ENCODE data around the gene DIP2B. TPM values are rescaled to one million over a fixed set of nuclear protein-coding genes. Genes with fewer than 3 reads are reported as not detected.

DIP2B gene
- total and polyA plus RNA-seq, 2 of the 13 experiments (the other 11 are each of a cell fraction or from before 2014, with no cell fraction given): 32.1 to 35.8 TPM

GRCh38 chr12:50640321-50640939 lies 135.6 kb downstream of the DIP2B start:
- 97% methylated on average over 7 of the region's 7 CpGs for WGBS (ENCODE audit: low lambda C conversion rate)

GRCh38 chr12:50641566-50641965 lies 136.8 kb downstream of the DIP2B start:
- Histone ChIP-seq H3K9me3 (ENCODE audit: low read length) (no peaks in the 10 kb centered on the region), H3K79me2 (ENCODE audit: insufficient read depth, low read length) (peaks cover 23% of the 10 kb centered on the region), H3K27ac (ENCODE audit: extremely low read length, insufficient read depth, low read length) (no peak overlapping the region), H3K36me3 (replicated peaks in 1 of 2; ENCODE audit: control insufficient read depth in 1 of 2, insufficient read depth in 2 of 2, low read length in 2 of 2) (peaks cover 9 to 38% of the 10 kb centered on the region in 2 experiments), H3K9ac (ENCODE audit: insufficient read depth, low read depth, low read length) (no peak overlapping the region), H2AFZ (ENCODE audit: low read length) (no peak overlapping the region), H3K4me1 (ENCODE audit: insufficient read depth, low read length) (peaks cover 24% of the 10 kb centered on the region; the same call in 1 of the 2 replicates), H3K27me3 (ENCODE audit: control insufficient read depth in 1 of 2, insufficient read depth in 2 of 2, low read length in 2 of 2) (no peaks in the 10 kb centered on the region), H4K20me1 (ENCODE audit: insufficient read depth, low read length) (no peaks in the 10 kb centered on the region), H3K4me2 (ENCODE audit: low read depth, low read length) (no peak overlapping the region), H3K4me3 (replicated peaks in 1 of 3; ENCODE audit: insufficient read depth in 1 of 3, low read depth in 2 of 3, low read length in 3 of 3) (no peak overlapping the region)
- BruUV-seq (replicated peaks): no TSS peak
- 100% methylated on average over 4 of the region's 5 CpGs for WGBS (ENCODE audit: low lambda C conversion rate)
- DNase-seq (ENCODE audit: low spot score): no peak
- TF ChIP-seq MLXIP (CRISPR knock-in tag; IDR thresholded peaks at IDR 0.05; ENCODE audit: borderline replicate concordance) (no peak), HMGA1 (CRISPR knock-in tag; conservative IDR thresholded peaks at IDR 0.05) (no peak), ATM (IDR thresholded peaks at IDR 0.05; ENCODE audit: borderline replicate concordance) (no peak), MED1 (CRISPR knock-in tag; IDR thresholded peaks at IDR 0.05) (no peak), JARID2 (CRISPR knock-in tag; IDR thresholded peaks at IDR 0.05; ENCODE audit: insufficient replicate concordance) (no peak), ZNF501 (CRISPR knock-in tag; IDR thresholded peaks at IDR 0.05) (no peak)
- in situ Hi-C loops (cut with HindIII; ENCODE audit: extremely low pct_ligation_motif_present, low pct_unique_long_range_greater_than_20kb): no loop called here
- CTCF ChIA-PET (ENCODE audit: low intra/inter-chr PET ratio, low total read pairs): no interaction called here
- no peak for FAIRE-seq
- intact Hi-C loops (cut with micrococcal nuclease; ENCODE audit: unreplicated experiment): no loop called here
- no peak for ATAC-seq
- POLR2A ChIA-PET: no interaction called here

More at GRCh38 chr12:50640321-50640939, 135.6 kb downstream of the DIP2B start:
- Histone ChIP-seq H3K79me2 (ENCODE audit: insufficient read depth, low read length) (peaks cover 26% of the 10 kb centered on the region), H3K4me2 (ENCODE audit: low read depth, low read length) (no peak overlapping the region), H4K20me1 (ENCODE audit: insufficient read depth, low read length) (no peaks in the 10 kb centered on the region), H3K27me3 (ENCODE audit: control insufficient read depth in 1 of 2, insufficient read depth in 2 of 2, low read length in 2 of 2) (no peaks in the 10 kb centered on the region), H3K36me3 (replicated peaks in 1 of 2; ENCODE audit: control insufficient read depth in 1 of 2, insufficient read depth in 2 of 2, low read length in 2 of 2) (peaks cover 9 to 41% of the 10 kb centered on the region in 2 experiments), H3K27ac (ENCODE audit: extremely low read length, insufficient read depth, low read length) (no peak overlapping the region), H3K9ac (ENCODE audit: insufficient read depth, low read depth, low read length) (no peak overlapping the region), H3K4me1 (ENCODE audit: insufficient read depth, low read length) (peaks cover 26% of the 10 kb centered on the region), H3K9me3 (ENCODE audit: low read length) (no peaks in the 10 kb centered on the region), H2AFZ (ENCODE audit: low read length) (no peak overlapping the region), H3K4me3 (replicated peaks in 1 of 3; ENCODE audit: insufficient read depth in 1 of 3, low read depth in 2 of 3, low read length in 3 of 3) (no peak overlapping the region)
- FAIRE-seq: no peak
- POLR2A ChIA-PET: no interaction called here
- in situ Hi-C loops (cut with HindIII; ENCODE audit: extremely low pct_ligation_motif_present, low pct_unique_long_range_greater_than_20kb) (no loop called here), intact Hi-C loops (cut with micrococcal nuclease; ENCODE audit: unreplicated experiment) (no loop called here)
- CTCF ChIA-PET (ENCODE audit: low intra/inter-chr PET ratio, low total read pairs): interaction anchor here (3.9 kb wide), 1 partner anchor 136 kb away, joined by 22 read pairs; the partner anchor contains the start of gene DIP2B
- no peak for DNase-seq (ENCODE audit: low spot score)
- BruUV-seq (replicated peaks): no TSS peak
- ATAC-seq: no peak
- TF ChIP-seq ZFYVE20 (CRISPR knock-in tag; IDR thresholded peaks at IDR 0.05; ENCODE audit: borderline replicate concordance, low read depth) (no peak), ZNF761 (CRISPR knock-in tag; conservative IDR thresholded peaks at IDR 0.05) (no peak), RAD21 (CRISPR knock-in tag; IDR thresholded peaks at IDR 0.05) (no peak), MBNL3 (CRISPR knock-in tag; conservative IDR thresholded peaks at IDR 0.05) (no peak), FOXA3 (CRISPR knock-in tag; IDR thresholded peaks at IDR 0.05) (no peak), RELA (CRISPR knock-in tag; IDR thresholded peaks at IDR 0.05) (no peak), PCBP1 (IDR thresholded peaks at IDR 0.05; ENCODE audit: borderline replicate concordance, low read depth, low read length) (no peak), SALL2 (CRISPR knock-in tag; IDR thresholded peaks at IDR 0.05) (no peak), ZNF660 (CRISPR knock-in tag; IDR thresholded peaks at IDR 0.05; ENCODE audit: borderline replicate concordance, low read depth) (no peak), CC2D1A (CRISPR knock-in tag; IDR thresholded peaks at IDR 0.05) (no peak), ASH2L (IDR thresholded peaks at IDR 0.05; ENCODE audit: insufficient read length, low read depth, low read length) (no peak), RBM39 (IDR thresholded peaks at IDR 0.05; ENCODE audit: low read depth, low read length, poor library complexity, severe bottlenecking) (no peak), ZSCAN20 (CRISPR knock-in tag; IDR thresholded peaks at IDR 0.05; ENCODE audit: borderline replicate concordance) (no peak), HNF4G (IDR thresholded peaks at IDR 0.05; ENCODE audit: borderline replicate concordance, low read depth, low read length) (no peak), HNF4G (CRISPR knock-in tag; IDR thresholded peaks at IDR 0.05; ENCODE audit: borderline replicate concordance, low read depth) (no peak), ZSCAN29 (CRISPR knock-in tag; conservative IDR thresholded peaks at IDR 0.05) (no peak), ZFP90 (CRISPR knock-in tag; IDR thresholded peaks at IDR 0.05; ENCODE audit: borderline replicate concordance) (no peak), GTF3A (CRISPR knock-in tag; conservative IDR thresholded peaks at IDR 0.05) (no peak), ZBTB1 (CRISPR knock-in tag; IDR thresholded peaks at IDR 0.05; ENCODE audit: borderline replicate concordance) (no peak)
